C4-2B (cell line): Measurements from ENCODE around the gene C1orf185.
A peak's percentile ranks its signal among the peaks of the same experiment; 100 is the strongest.

ENCODE experiments used
- H3K27ac ChIP-seq: fragments of 450-650 bp; 2 replicates; pipeline ENCODE4 v1.5.1; 2017
- CTCF ChIP-seq: fragments of 450-650 bp; conservative IDR thresholded peaks from 2 replicates; pipeline ENCODE4 v1.5.1; 2017; ENCODE audit warnings: mild to moderate bottlenecking
- ZFX ChIP-seq: fragments of 450-650 bp; IDR thresholded peaks from 2 replicates; pipeline ENCODE4 v1.6.1; 2017

Gene C1orf185

DNA sequence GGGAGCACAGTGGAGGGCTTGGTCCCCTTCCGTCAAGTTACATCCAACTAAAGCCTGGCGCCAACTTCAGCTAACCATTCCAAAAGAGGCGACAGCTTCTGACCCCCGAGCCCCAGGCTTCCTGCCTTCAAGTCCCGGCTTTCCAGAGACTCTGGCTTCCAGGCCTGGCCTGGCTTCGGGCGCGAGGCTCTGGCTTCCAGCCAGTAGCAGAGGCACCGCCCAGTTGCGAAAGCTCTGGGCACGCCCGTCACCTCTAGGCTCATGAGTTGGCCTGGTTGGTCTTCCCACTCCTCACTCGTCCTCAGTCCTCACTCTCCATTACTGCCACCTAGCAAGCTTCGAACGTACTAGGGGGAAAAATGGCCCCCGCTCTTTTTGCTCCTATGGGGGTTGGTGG, 30.0 kb upstream of the C1orf185 start:
- H3K27ac ChIP-seq, result no peak overlapping the region
- TF ChIP-seq CTCF (no peak), ZFX (no peak)

DNA sequence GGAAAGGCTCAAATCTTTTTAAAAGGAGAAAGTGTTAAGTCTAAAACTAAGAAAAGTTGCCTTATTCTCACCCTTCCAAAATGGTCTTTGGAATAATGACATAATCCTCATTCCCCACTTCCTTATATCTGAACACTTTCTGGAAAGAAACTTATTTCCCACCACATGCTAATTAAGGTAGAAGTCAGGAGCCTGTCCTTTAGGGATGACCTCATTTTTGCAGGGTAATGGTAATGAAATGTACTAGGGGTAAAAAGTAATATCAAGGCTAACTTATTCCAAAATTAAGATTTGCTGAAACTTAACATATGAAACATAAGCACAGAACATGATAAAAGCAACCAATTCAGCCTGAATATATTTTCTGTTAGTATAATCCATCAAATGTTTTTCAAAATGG, 29.4 kb upstream of the C1orf185 start:
- TF ChIP-seq ZFX, result no peak
- TF ChIP-seq CTCF, result no peak
- no peak overlapping the region for H3K27ac ChIP-seq

DNA sequence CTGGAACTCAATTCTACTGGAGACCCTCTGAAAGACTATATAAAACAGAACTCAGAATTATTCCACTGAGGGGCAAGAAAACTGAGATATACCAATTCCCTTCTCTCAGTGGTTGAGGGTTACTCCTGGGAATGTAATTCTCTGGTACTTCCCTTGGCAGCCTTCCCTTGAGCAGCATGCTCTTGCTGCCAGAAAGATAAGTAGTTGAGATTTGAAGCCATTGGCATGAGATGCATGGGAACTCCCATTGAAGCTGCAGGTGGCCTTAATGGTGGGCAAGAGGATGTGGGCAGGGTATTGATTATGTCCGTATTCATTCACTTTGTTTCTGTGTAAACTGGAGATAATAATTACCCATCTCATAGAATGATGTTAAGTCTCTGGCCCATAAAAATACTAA, 28.6 kb upstream of the C1orf185 start:
- H3K27ac ChIP-seq, result no peak overlapping the region
- no peak for TF ChIP-seq CTCF
- TF ChIP-seq ZFX, result no peak

DNA sequence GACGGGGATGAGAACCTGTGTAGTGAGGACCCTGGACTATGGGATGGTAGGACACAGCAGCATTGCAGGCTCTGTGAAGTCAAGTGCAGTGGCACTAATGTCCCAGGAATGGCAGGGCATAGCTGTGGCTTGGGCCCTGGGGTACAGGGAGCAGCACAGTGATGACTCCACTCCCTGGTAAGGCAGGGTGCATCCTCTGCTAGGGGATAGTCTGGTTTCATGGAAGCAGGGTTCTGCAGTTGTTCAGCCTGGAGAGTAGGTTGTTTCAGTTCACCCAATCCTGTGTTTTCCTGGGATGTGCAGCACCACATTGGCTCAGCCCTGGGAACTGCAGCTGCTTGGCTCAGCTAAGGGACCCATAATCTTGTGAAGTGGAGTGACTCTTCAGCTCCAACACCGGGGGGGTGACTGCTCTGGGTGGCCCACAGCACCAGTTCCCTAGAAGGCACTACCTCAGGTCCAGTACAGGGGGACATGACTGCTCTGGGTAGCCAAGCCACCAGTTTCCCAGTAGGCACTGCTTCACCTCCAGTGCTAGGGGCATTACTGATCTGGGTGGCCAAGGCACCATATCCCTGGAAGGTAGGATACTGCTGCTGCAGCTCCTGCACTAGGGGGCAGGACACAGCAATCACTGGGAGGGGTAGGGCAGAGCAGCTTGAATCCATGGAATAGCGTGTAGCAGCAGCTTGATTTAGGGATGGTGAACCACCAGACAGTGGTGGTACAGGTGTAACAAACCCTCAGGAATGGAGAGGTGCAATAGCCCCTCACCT, 15.3 kb upstream of the C1orf185 start:
- TF ChIP-seq CTCF (no peak), ZFX (no peak)

GRCh38 chr1:51088474-51088873, 13.6 kb upstream of the C1orf185 start:
- peak; percentile 75 for TF ChIP-seq CTCF
- TF ChIP-seq ZFX, result no peak
- H3K27ac ChIP-seq, result no peak overlapping the region

More for the DNA sequence above, 15.3 kb upstream of the C1orf185 start:
- no peak overlapping the region for H3K27ac ChIP-seq

DNA sequence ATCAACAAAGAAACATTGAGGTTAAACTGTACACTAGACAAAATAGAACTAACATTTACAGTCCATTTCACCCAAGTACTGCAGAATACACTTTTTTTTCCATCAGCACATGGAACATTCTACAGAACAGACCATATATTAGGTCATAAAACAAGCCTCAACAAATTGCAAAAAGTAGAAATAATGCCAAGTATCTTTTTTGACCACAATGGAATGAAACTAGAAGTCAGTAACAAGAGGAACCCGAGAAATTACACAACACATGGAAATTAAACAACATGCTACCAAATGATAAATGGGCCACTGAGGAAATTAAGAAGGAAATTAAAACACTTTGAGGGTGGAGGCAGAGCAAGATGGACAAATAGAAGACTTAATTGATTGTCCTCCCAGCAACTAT, 8.4 kb upstream of the C1orf185 start:
- no peak for TF ChIP-seq CTCF
- TF ChIP-seq ZFX, result no peak
- H3K27ac ChIP-seq, result no peak overlapping the region

GRCh38 chr1:51097171-51097570, 4.9 kb upstream of the C1orf185 start:
- H3K27ac ChIP-seq, result no peak overlapping the region
- TF ChIP-seq CTCF (no peak), ZFX (no peak)
